Skeletal muscle tissue (tissue), 4 donors: ENCODE measurements around the gene PLCB2. TPM values are rescaled to one million over a fixed set of nuclear protein-coding genes. Genes with fewer than 3 reads are reported as not detected.

Source experiments
- H3K27ac ChIP-seq: one replicate; pipeline ENCODE4 v1.7.0; 2013; ENCODE audit warnings: mild to moderate bottlenecking, low read depth, low read length, inconsistent platforms
- H3K27me3 ChIP-seq, 3 donors: one replicate each; pipeline ENCODE4 v1.7.0; 2013; ENCODE audit warnings: low read length in 3 of 3; ENCODE audit not compliant: control insufficient read depth in 3 of 3, insufficient read depth in 3 of 3
- H3K36me3 ChIP-seq, 3 donors: one replicate each; pipeline ENCODE4 v1.7.0; 2013; ENCODE audit warnings: low read length in 3 of 3; ENCODE audit not compliant: control insufficient read depth in 3 of 3, insufficient read depth in 3 of 3
- H3K4me1 ChIP-seq, 3 donors: one replicate each; pipeline ENCODE4 v1.7.0; 2013; ENCODE audit warnings: low read length in 3 of 3, mild to moderate bottlenecking in 3 of 3; ENCODE audit not compliant: control insufficient read depth in 3 of 3, insufficient read depth in 3 of 3
- H3K4me3 ChIP-seq, 3 donors: one replicate each; pipeline ENCODE4 v1.7.0; 2013; ENCODE audit warnings: low read length in 3 of 3
- H3K9ac ChIP-seq, 3 donors: one replicate each; pipeline ENCODE4 v1.7.0; 2013; ENCODE audit warnings: low read length in 3 of 3, mild to moderate bottlenecking in 3 of 3, moderate library complexity in 2 of 3, low read depth in 1 of 3
- H3K9me3 ChIP-seq, 3 donors: one replicate each; pipeline ENCODE4 v1.7.0; 2013; ENCODE audit warnings: low read length in 3 of 3; ENCODE audit not compliant: control insufficient read depth in 3 of 3
- total RNA-seq: library from RNA; depleted of rRNA; stranded (reverse); fragments of >200 nt; gene quantifications from one replicate; pipeline ENCODE4 v1.2.3, GENCODE V29; 2014
- donor health status: Osteomylitis.

PLCB2 gene
- total RNA-seq, 1 donor from 2014 or later = 3.7 TPM

GRCh38 chr15:40346579-40347558 lies 39.1 kb upstream of the PLCB2 start:
- H3K36me3 ChIP-seq = no peaks in the 10 kb centered on the region
- H3K4me3 ChIP-seq = no peak overlapping the region
- H3K27me3 ChIP-seq = no peaks in the 10 kb centered on the region
- no peaks in the 10 kb centered on the region for H3K9me3 ChIP-seq
- peaks cover 17 to 35% (median 21%) of the 10 kb centered on the region in 3 donors for H3K4me1 ChIP-seq
- no peak overlapping the region for H3K27ac ChIP-seq
- no peak overlapping the region for H3K9ac ChIP-seq

GRCh38 chr15:40345867-40346578 lies 38.3 kb upstream of the PLCB2 start:
- Histone ChIP-seq H3K27ac (no peak overlapping the region), H3K36me3 (no peaks in the 10 kb centered on the region), H3K4me3 (no peak overlapping the region), H3K27me3 (no peaks in the 10 kb centered on the region), H3K9me3 (no peaks in the 10 kb centered on the region), H3K9ac (no peak overlapping the region), H3K4me1 (peaks cover 25 to 43% (median 28%) of the 10 kb centered on the region in 3 donors)

- H3K27me3 ChIP-seq = no peaks in the 10 kb centered on the region
- H3K9me3 ChIP-seq = no peaks in the 10 kb centered on the region
- H3K4me1 ChIP-seq = peaks cover 31 to 49% (median 34%) of the 10 kb centered on the region in 3 donors
- no peak overlapping the region for H3K9ac ChIP-seq
- no peaks in the 10 kb centered on the region for H3K36me3 ChIP-seq
- H3K27ac ChIP-seq = no peak overlapping the region
- no peak overlapping the region for H3K4me3 ChIP-seq
These were observed 37.6 kb upstream of the PLCB2 start for GRCh38 chr15:40345225-40345866.

DNA sequence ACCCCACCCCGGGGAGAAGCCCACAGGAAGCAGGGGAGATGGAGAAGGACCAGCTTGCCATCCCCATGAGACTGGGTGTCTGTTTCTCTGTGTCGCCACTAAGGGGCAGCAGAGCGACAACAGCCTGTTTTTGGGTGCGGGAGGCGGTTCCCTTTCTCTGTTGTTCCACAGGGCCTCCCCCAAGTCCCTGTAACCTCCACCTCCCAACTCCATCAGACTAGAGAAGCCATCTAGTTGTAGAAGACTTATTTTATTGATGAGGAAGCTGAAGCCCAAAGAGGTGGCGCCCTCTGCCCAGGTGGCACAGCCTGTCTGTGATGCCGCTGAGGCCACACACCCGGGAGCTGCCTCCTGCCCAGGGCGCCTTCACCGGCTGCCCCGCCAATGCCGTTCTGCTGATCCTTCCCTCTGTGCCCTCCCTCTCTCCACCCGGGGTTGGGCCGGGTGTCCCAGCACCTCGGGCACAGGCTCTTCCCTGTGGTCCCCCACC lies 36.9 kb upstream of the PLCB2 start:
- Histone ChIP-seq H3K9me3 (no peaks in the 10 kb centered on the region), H3K9ac (no peak overlapping the region), H3K27me3 (no peaks in the 10 kb centered on the region), H3K27ac (no peak overlapping the region), H3K4me1 (peaks cover 38 to 56% (median 41%) of the 10 kb centered on the region in 3 donors), H3K4me3 (no peak overlapping the region), H3K36me3 (no peaks in the 10 kb centered on the region)

- Histone ChIP-seq H3K27me3 (no peaks in the 10 kb centered on the region), H3K4me3 (no peak overlapping the region), H3K4me1 (peaks cover 43 to 61% (median 46%) of the 10 kb centered on the region in 3 donors), H3K36me3 (peaks cover 0 to 3% (median 0%) of the 10 kb centered on the region in 3 donors), H3K27ac (no peak overlapping the region), H3K9ac (no peak overlapping the region), H3K9me3 (no peaks in the 10 kb centered on the region)
These were observed 36.5 kb upstream of the PLCB2 start for GRCh38 chr15:40344217-40344616.

GRCh38 chr15:40343512-40343911 lies 35.8 kb upstream of the PLCB2 start:
- Histone ChIP-seq H3K27ac (peak overlapping the region; percentile 26), H3K9me3 (no peaks in the 10 kb centered on the region), H3K4me3 (no peak overlapping the region), H3K27me3 (no peaks in the 10 kb centered on the region), H3K9ac (peak overlapping the region in 1 of 3 donors; percentile 45), H3K36me3 (peaks cover 0 to 4% (median 3%) of the 10 kb centered on the region in 3 donors), H3K4me1 (peaks cover 50 to 68% (median 53%) of the 10 kb centered on the region in 3 donors)

DNA sequence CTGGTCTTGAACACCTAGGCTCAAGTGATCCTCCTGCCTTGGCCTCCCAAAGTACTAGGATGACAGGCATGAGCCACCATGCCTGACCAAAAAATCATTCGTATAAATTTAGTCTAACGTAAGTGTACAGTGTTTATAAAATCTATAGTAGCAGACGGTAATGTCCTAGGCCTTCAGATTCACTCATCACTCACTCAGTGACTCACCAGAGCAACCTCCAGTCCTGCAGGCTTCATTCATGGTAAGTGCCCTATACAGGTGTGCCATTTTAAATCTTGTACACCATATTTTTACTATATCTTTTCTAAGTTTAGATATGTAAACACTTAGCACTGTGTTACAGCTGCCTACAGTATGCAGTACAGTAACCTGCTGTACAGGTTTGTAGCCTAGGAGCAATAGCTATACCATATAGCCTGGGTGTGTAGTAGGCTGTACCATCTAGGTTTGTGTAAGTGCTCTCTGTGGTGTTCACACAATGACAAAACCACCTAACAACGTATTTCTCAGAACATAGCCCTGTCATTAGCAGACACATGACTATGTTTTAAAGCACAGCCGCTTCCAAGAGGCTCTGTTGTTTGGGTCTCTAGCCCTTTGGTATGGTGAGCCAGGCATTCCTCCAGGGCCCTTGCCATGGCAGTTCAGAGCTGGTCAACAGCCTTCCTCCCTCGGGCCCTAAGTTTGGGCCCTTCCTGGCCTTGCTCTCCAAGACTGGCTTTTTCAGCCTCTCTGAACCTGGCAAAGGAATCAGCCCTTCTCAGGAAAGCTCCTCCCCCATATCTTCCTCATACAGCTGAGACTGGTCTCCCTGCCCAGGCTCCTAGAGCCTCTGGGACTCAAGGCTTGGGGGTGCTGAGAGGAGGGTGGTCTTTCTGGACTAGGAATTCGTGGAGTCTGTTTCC lies 34.9 kb upstream of the PLCB2 start:
- Histone ChIP-seq H3K9me3 (no peaks in the 10 kb centered on the region), H3K4me3 (no peak overlapping the region), H3K36me3 (peaks cover 0 to 7% (median 5%) of the 10 kb centered on the region in 3 donors), H3K27ac (peak overlapping the region; percentile 26), H3K9ac (peak overlapping the region in 2 of 3 donors; percentile 45 to 54), H3K27me3 (no peaks in the 10 kb centered on the region), H3K4me1 (peaks cover 58 to 76% (median 61%) of the 10 kb centered on the region in 3 donors)

DNA sequence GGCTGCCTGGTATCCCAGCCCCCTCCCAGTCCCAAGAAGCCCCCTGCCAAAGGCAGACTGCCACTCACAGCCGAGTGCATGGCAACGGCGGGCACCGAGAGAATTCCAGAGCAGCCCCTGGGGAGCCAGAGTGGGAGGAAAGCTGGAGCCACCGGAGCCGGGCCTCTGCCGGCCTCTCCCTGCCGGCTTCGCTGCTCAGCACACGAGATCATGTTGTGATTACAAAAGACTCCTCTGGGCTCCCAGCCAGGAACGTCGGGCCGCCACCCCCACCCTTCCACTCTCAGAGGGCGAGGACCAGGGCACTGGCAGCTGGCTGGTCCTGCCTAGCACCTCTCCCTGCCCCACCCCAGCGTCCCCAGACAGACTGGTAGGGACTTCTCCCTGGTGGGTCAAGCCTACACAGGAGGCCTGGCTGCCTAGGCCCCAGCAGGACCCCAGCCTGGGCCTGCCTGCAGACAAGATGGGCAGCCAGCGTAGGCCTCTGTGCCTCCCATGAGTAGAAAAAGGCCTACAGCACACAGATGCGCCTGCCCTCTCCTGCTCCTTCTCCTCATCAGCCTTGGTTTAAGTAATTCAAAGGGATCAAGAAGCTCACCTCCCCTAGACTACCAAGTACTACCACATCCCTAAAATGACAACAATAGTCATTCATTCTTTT lies 33.1 kb upstream of the PLCB2 start, which contains the start of gene CCDC9B:
Gene CCDC9B, minus strand, starts transcription at position 200 of the 661 bp plus-strand sequence. Its CDS starts 120 bp downstream, at position 80.
- H3K9ac ChIP-seq = peak within 1 kb of the TSS; percentile 94 to 99 (median 99)
- peaks cover 11 to 20% (median 14%) of the 10 kb centered on the region in 3 donors for H3K36me3 ChIP-seq
- H3K4me3 ChIP-seq = peak within 1 kb of the TSS; percentile 89 to 90 (median 90)
- H3K4me1 ChIP-seq = peaks cover 76 to 90% (median 78%) of the 10 kb centered on the region in 3 donors
- no peaks in the 10 kb centered on the region for H3K27me3 ChIP-seq
- no peaks in the 10 kb centered on the region for H3K9me3 ChIP-seq
- H3K27ac ChIP-seq = peak within 1 kb of the TSS; percentile 97
